Sigmoid colon (tissue), 7 donors: ENCODE data around the gene CASQ2. TPM values are rescaled to one million over a fixed set of nuclear protein-coding genes. Genes with fewer than 3 reads are reported as not detected.
A peak's percentile ranks its signal among the peaks of the same experiment; 100 is the strongest.

Experiments used
- DNase-seq: peaks from one replicate; pipeline ENCODE4 v3.0.0-alpha.2; 2019
- H3K27ac ChIP-seq, 4 donors: fragments of 200-600 bp; sonication (generic); one replicate each; pipeline ENCODE4 v1.5.1; 2016 to 2019; ENCODE audit warnings: mild to moderate bottlenecking in 1 of 4
- H3K27me3 ChIP-seq, 3 donors: fragments of 200-600 bp; sonication (generic); one replicate each; pipeline ENCODE4 v1.5.1; 2019; ENCODE audit warnings: mild to moderate bottlenecking in 1 of 3
- H3K36me3 ChIP-seq, 4 donors: fragments of 200-600 bp; sonication (generic); one replicate each; pipeline ENCODE4 v1.5.1; 2016 to 2019
- H3K4me1 ChIP-seq, 4 donors: fragments of 200-600 bp; sonication (generic); one replicate each; pipeline ENCODE4 v1.5.1; 2017 to 2019
- H3K4me3 ChIP-seq, 4 donors: fragments of 200-600 bp; sonication (generic); one replicate each; pipeline ENCODE4 v1.5.1; 2017 to 2019; ENCODE audit warnings: mild to moderate bottlenecking in 2 of 4, moderate library complexity in 1 of 4
- H3K9me3 ChIP-seq, 4 donors: fragments of 200-600 bp in 3 of 4; sonication (generic) in 3 of 4; one replicate each; pipeline versions ENCODE4 v1.5.1 to v1.6.1; 2013 to 2019
- EP300 ChIP-seq, 4 donors: sonication (generic); formaldehyde crosslinking; IDR thresholded peaks; one replicate each; pipeline ENCODE4 v1.6.1; 2017; ENCODE audit warnings: antibody characterized with exemption in 4 of 4
- POLR2A ChIP-seq, 2 donors: fragments of 450-650 bp; IDR thresholded peaks; one replicate each; pipeline ENCODE4 v1.6.1; 2016; ENCODE audit warnings: antibody characterized with exemption in 2 of 2, mild to moderate bottlenecking in 2 of 2, moderate library complexity in 2 of 2
- POLR2AphosphoS5 ChIP-seq, 4 donors: sonication (generic); formaldehyde crosslinking; IDR thresholded peaks; one replicate each; pipeline ENCODE4 v1.6.1; 2017; ENCODE audit warnings: antibody characterized with exemption in 4 of 4
- WGBS, 2 donors: extraction: QIAGEN DNeasy Blood & Tissue Kit; methylation state at CpG; one replicate each; pipeline ENCODE4 v1.1.7; 2013; 5-methylcytosine and 5-hydroxymethylcytosine counted together
- intact Hi-C: fragments of 100-400 bp; cut with DNase I; formaldehyde crosslinking; loops from one replicate; pipeline ENCODE4 v1.15.1; 2023
- polyA plus RNA-seq, 3 donors: library from polyadenylated mRNA; stranded (reverse); fragments of 200-250 nt; gene quantifications; one replicate each; pipeline ENCODE4 v1.2.3, GENCODE V29; 2013
- total RNA-seq, 4 donors: library from RNA; depleted of rRNA; stranded (reverse); fragments of >200 nt; gene quantifications; one replicate each; pipeline ENCODE4 v1.1.0, GENCODE V29; 2016
- TF ChIP-seq, protein P1 (sequence below), 4 experiments: fragments of 450-650 bp in 3 of 4; fragments of 200-600 bp in 1 of 4; IDR thresholded peaks; one replicate each; pipeline ENCODE4 v1.5.1; 2016 to 2019; ENCODE audit warnings: antibody characterized with exemption in 4 of 4, mild to moderate bottlenecking in 3 of 4, moderate library complexity in 2 of 4
- donor health status: healthy with polysubstance abuse.
- donor health status: Bipolar disorder and iron deficiency.
- donor health status: healthy.

The CASQ2 gene
- total and polyA plus RNA-seq, 7 donors: 0.46 to 160 (median 58.3) TPM

DNA sequence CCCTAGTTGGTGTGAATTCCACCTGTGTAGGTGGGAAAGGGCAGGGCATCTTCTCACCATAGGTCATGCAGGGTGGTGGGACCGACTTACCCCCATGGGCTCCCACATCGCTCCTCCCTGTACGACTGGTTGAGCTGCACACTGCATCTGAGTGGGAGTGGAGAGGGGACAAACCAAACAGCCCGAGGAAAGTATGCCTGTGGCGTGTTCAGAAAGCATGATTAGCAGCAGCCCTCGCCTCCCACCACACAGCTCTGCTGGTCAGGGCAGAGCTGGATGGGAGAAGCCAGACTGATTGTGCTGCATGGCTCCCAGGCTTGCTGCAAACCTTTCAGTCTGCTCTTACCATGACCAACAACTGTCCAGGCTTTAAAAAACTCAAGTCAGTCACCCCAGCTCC lies 102.3 kb downstream of the CASQ2 start:
- Histone ChIP-seq H3K4me3 (no peak overlapping the region), H3K27ac (peak overlapping the region; percentile 48 to 93 (median 73)), H3K36me3 (peaks cover 0 to 44% (median 16%) of the 10 kb centered on the region in 4 donors)

DNA sequence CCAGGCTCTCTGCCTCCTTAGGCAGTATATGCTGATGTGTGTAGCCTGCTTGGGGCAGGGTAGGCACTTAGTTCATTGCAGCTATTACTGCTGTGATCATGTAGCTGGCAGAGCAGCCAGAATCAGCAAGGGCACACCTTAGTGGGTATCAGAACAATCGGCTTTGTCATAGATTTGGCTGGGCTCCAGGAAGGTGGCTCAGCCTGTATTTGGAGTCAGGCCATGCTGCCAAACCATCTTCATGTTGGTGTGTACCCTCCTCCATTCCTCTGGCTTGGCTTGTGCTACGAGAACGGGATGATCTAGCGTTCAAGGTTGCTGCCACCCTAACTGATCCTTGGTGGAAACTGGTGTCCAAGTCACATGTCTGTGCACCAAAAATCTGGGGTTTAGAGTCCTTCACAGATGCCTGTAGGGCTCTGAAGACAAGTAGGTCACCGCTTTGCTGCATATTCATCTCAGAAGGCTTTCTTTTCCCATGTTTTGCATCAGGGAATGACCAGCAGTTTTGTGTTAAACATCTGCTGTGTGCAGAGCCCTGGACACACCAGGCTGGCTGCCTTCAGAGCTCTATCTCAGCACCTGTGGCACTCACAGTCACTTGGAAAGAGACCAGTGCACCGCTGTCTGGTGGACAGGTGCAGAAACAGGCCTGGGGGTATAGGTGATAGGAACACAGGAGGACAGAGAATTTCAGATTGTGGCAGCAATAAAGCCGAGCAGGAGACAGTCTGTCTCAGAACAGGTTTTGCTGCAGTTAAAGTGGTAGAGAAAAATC lies 103.0 kb downstream of the CASQ2 start:
- peak overlapping the region in 3 of 4 donors; percentile 61 to 93 (median 85) for H3K27ac ChIP-seq
- H3K27me3 ChIP-seq: no peaks in the 10 kb centered on the region
- peaks cover 0 to 51% (median 18%) of the 10 kb centered on the region in 4 donors for H3K36me3 ChIP-seq

More for the DNA sequence above, 102.3 kb downstream of the CASQ2 start:
- TF ChIP-seq, protein P1, sequence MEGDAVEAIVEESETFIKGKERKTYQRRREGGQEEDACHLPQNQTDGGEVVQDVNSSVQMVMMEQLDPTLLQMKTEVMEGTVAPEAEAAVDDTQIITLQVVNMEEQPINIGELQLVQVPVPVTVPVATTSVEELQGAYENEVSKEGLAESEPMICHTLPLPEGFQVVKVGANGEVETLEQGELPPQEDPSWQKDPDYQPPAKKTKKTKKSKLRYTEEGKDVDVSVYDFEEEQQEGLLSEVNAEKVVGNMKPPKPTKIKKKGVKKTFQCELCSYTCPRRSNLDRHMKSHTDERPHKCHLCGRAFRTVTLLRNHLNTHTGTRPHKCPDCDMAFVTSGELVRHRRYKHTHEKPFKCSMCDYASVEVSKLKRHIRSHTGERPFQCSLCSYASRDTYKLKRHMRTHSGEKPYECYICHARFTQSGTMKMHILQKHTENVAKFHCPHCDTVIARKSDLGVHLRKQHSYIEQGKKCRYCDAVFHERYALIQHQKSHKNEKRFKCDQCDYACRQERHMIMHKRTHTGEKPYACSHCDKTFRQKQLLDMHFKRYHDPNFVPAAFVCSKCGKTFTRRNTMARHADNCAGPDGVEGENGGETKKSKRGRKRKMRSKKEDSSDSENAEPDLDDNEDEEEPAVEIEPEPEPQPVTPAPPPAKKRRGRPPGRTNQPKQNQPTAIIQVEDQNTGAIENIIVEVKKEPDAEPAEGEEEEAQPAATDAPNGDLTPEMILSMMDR (IDR thresholded peaks at IDR 0.05): no peak
- TF ChIP-seq EP300 (IDR thresholded peaks at IDR 0.05) (no peak), POLR2A (IDR thresholded peaks at IDR 0.05) (no peak), POLR2AphosphoS5 (IDR thresholded peaks at IDR 0.05) (no peak)
- intact Hi-C loops: no loop called here
- no peak for DNase-seq
- peaks cover 0 to 58% (median 27%) of the 10 kb centered on the region in 4 donors for H3K4me1 ChIP-seq
- 87 to 93% methylated on average over 6 of the region's 6 CpGs for WGBS, 2 donors
- H3K27me3 ChIP-seq: no peaks in the 10 kb centered on the region
- H3K9me3 ChIP-seq: no peaks in the 10 kb centered on the region

DNA sequence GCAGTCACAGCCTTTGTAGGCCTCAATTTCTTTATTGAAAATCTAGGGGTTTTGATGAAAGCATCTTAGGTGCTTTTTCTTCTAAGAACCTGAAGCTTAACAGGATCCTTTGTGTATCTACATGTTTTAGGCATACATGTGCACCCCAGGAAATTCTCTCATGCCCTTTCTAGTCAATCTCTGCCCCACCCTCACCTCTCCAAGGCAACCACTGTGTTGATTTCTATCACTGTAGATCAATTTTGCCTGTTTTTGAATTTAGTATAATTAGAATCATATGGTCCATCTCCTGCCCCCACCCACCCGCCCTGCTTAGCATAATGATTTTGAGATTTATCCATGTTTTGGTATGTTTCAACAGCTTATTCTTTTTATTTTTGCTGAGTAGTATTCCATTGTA lies 107.4 kb downstream of the CASQ2 start:
- Histone ChIP-seq H3K27me3 (no peaks in the 10 kb centered on the region), H3K4me3 (no peak overlapping the region), H3K27ac (no peak overlapping the region), H3K9me3 (no peaks in the 10 kb centered on the region), H3K4me1 (peaks cover 0 to 20% (median 10%) of the 10 kb centered on the region in 4 donors), H3K36me3 (peaks cover 0 to 58% (median 19%) of the 10 kb centered on the region in 4 donors)
- intact Hi-C loops: no loop called here
- TF ChIP-seq, protein P1 (IDR thresholded peaks at IDR 0.05): no peak
- no peak for TF ChIP-seq EP300 (IDR thresholded peaks at IDR 0.05)
- TF ChIP-seq POLR2AphosphoS5 (IDR thresholded peaks at IDR 0.05): no peak
- 94 to 97% methylated on average over 1 of the region's 1 CpG for WGBS, 2 donors
- DNase-seq: no peak

More for the DNA sequence above, 103.0 kb downstream of the CASQ2 start:
- no peak for TF ChIP-seq EP300 (IDR thresholded peaks at IDR 0.05)
- TF ChIP-seq POLR2A (IDR thresholded peaks at IDR 0.05): no peak
- TF ChIP-seq, protein P1 (IDR thresholded peaks at IDR 0.05): no peak
- TF ChIP-seq POLR2AphosphoS5 (IDR thresholded peaks at IDR 0.05): no peak
- Histone ChIP-seq H3K4me3 (no peak overlapping the region), H3K9me3 (no peaks in the 10 kb centered on the region), H3K4me1 (peaks cover 0 to 51% (median 20%) of the 10 kb centered on the region in 4 donors)
- DNase-seq: no peak
- 33 to 78% methylated on average over 7 of the region's 7 CpGs for WGBS, 2 donors
- intact Hi-C loops: no loop called here

DNA sequence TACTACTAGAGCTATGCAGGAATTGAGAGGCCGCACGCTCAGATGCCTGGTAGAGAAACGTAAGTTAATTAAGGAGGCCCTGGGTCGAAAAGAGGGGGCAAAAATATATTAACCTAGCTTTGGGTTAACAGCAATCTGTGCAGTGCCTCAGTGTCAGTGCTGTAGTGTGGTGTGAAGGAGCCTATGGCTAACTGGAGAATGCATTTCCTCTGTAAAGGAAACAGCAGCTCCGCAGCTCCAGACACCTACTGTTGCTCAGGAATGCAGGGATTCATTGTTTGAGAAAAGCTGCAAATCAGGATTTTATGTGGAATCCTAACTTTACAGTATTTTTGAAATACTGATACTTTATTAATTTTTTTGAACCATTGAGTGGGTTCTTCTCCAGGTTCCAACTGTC lies 108.4 kb downstream of the CASQ2 start:
- no peak for TF ChIP-seq POLR2AphosphoS5 (IDR thresholded peaks at IDR 0.05)
- TF ChIP-seq EP300 (IDR thresholded peaks at IDR 0.05): no peak
- no peak for TF ChIP-seq POLR2A (IDR thresholded peaks at IDR 0.05)
- TF ChIP-seq, protein P1 (IDR thresholded peaks at IDR 0.05): no peak
- intact Hi-C loops: no loop called here
- peaks cover 0 to 22% (median 15%) of the 10 kb centered on the region in 4 donors for H3K4me1 ChIP-seq
- peaks cover 0 to 52% (median 16%) of the 10 kb centered on the region in 4 donors for H3K36me3 ChIP-seq
- no peak for DNase-seq
- H3K9me3 ChIP-seq: no peaks in the 10 kb centered on the region
- no peaks in the 10 kb centered on the region for H3K27me3 ChIP-seq
- no peak overlapping the region for H3K27ac ChIP-seq
- whole genome bisulfite sequencing, 2 donors: 94 to 97% methylated on average over 5 of the region's 5 CpGs
- no peak overlapping the region for H3K4me3 ChIP-seq
